GM18909 (cell line): ENCODE results near the gene ZMIZ1.

Source experiments
- ATAC-seq: cut with Tn5 transposase; IDR thresholded peaks from one replicate; pipeline ENCODE4 v1.9.1; 2021; ENCODE audit warnings: mild to moderate bottlenecking; ENCODE audit not compliant: unreplicated experiment, poor library complexity

ZMIZ1 gene

DNA sequence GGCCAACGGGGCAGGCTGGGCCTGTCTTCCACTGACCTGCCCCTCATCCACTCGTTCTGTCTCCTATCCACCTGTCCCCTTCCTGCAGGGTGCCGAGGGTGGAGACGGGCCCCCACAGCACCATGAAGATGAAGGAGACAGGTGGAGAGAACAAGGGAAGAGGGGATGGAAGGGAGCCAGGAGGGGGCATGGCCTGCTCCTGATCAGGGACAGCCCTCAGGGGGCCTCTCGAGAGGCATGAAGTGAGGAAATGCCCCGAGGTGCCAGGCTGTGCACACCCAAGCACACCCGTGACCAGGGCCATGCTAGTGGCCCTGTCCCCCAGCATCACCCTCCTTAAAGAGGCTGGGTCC is 111.2 kb downstream of the ZMIZ1 start:
- ATAC-seq = no peak

DNA sequence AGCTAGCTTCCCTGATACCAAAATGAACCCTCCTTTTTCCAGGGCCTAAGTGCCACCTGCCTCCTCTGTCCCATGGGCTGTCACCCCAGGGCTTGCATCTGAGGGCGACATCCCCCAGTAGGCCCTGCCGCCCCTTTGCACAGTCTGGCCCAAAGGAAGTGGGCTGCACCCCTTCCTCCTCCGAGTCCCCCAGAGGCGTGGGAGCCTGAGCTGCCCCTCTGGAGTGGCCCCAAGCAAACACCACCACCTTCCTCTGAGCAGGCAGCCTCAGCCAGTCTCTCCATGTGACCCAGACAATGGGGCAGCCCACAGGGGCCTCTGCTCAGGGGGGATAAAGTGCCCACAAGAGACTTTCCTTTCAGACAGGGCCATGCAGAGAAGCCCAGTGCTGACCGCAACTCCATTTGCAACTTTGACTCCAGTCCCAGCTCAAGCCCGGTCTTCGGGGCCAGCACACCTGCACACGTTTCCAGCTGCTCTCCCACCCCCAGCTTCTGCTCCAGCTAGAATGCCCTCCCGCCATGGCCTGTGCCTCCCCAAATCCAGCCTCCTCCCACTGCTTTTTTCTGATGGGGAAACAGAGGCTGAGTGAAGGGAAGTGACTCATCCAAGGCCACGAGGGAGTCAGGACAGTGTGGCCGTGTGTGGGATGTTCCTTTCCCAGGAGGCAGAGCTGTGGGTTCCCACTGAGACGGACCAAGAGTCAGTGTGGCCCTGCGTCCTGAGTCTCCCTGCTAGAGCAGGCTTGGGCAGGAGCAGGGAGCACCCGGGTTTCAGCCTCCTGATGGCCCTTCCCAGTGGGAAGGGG is 111.9 kb downstream of the ZMIZ1 start:
- no peak for ATAC-seq

DNA sequence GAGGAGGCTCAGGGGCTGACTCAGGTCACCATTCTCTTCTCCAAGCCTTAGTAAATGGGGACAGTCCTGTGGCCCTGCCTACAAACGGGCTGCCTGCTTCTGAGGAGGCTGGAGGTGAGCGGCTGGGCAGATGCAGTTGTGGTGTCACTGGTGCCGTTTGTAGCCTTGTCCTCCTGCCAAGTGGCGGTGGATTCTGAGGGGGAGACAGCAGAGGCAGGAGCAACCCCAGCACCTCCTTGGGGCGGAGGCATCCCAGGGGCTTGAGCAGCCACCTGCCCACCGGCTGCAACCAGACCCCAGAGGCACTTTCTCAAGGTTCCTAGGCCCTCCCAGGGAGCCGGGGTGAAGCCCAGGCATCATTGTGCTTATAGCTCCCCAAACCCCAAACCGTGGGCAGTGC is 112.5 kb downstream of the ZMIZ1 start:
- ATAC-seq = no peak

DNA sequence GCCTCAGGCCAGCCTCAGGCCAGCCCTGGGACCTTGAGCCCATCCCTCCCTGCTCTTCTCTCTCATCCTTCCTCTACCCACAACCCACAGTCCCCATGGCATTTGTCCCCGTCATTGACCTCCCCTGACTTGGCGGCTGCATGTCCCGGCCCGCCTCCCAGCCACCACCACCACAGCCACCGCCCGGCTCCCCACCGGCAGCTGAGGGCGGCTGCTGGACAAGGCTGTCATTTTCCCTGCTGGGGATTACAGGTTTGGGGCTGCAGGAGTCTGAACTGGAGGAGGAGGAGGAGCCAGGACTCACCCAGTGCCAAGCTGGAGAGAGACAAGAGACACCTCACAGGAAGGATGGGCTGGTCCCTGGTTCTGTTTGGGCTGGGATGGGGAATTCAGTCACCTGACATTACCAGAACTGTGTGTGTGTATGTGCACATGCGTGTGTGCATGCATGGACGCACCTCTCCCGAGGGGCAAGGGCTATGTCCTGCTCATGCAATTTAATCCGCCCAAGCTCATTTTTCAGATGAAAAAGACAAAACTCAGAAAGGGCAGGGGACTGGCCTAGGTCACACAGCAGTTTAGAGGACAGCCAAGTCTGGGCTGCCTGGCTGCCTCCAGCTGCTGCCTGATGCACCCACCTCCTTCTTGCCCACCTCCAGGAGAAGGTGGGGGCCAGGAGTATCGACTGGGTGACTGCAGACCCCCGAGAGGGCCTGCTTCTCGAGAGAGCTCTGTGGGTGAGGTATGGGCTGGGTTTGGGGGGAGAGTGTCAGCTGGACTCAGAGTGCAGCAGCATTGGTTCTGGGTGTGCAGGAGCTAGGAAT is 113.1 kb downstream of the ZMIZ1 start:
- no peak for ATAC-seq

DNA sequence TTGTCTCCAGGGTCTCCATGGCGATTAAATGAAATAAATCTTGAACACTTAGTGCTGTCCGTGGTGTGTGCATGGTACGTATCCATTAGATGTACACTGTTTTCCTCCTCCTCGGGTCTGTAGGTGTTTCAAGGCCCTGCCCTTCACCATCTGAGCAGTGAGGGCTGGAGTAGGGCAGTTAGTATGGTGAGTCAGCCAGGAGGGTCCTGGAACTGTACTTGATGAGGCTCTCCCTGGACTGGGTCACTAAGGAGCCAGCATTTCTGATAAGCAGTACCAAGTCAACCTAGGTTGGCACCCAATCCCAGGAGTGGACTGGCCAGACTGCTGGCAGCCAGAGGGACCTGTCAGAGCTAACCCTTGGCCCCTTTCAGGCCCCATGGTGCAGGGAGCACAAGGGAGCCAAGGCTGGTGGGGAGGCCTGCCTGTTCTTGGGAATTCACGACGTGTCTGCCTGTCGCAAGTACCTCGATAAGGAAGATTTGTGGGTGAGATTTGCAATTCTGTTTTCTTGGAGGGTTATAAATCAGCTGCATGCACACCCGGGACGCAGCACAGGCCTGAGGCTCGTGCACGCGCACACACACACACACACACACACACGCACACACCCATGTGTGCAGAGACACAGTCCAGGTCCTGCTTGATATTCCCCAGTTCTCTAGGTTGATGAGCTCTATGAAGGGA is 114.2 kb downstream of the ZMIZ1 start:
- no peak for ATAC-seq

DNA sequence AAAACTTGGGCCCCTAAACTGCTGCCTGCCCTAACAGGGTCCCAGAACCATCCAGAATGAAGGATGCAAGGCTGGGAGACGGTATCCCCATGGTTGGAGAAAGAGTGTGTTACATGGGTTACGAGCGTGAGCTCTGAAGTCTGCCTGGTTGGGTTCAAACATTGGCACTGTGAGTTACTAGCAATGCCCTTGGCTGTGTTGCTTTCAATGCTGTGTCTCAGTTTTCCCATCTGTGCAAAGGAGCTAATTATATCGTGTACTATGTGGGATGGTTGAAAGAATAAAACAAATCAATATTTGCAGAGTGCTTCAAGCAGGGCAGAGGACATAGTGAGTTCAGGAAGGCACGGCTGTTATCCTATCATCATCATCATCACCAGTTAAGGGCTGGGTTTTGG is 114.7 kb downstream of the ZMIZ1 start:
- no peak for ATAC-seq

DNA sequence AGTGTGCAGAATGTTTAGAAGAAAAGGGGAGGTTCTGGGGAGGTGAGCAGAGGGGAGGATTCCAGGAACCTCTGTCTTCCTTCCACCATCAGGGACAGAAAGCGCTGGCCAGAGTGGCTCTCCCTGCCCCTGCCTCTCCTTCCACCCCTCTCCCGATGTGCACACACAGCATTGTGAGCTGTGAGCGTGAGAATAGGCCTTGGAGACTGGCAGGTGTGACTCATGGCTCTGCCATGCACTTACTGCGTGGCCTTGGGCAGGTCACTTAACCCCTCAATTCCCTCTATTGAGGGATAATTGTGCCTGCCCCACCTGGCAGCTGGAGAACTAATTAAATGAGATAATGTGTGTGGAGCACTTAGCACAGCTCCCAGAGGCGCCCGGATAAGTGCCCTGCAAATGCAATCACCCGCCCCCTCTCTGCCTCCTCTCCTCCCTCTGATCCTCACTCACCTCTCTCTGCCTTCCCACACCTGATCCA is 115.4 kb downstream of the ZMIZ1 start:
- ATAC-seq = no peak

DNA sequence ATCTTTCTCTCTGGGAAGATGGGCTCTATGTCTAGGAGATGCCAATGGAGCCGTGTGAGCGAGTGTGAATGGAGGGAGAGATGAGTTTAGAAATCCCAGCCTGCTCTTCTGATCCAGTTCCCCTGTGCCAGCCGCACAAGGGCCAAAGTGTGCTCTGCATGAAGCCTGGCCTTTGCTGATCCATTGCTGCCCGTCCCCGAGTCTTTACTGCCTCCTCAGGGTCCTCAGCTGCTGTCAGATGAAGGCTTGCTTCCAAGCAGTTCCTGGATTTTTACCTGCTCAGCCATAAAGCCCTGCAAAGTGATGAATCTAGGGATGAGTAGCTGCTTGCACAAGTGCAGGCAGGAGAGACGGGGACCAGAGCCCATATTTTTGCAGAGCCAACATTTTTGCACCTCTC is 115.9 kb downstream of the ZMIZ1 start:
- ATAC-seq = no peak

DNA sequence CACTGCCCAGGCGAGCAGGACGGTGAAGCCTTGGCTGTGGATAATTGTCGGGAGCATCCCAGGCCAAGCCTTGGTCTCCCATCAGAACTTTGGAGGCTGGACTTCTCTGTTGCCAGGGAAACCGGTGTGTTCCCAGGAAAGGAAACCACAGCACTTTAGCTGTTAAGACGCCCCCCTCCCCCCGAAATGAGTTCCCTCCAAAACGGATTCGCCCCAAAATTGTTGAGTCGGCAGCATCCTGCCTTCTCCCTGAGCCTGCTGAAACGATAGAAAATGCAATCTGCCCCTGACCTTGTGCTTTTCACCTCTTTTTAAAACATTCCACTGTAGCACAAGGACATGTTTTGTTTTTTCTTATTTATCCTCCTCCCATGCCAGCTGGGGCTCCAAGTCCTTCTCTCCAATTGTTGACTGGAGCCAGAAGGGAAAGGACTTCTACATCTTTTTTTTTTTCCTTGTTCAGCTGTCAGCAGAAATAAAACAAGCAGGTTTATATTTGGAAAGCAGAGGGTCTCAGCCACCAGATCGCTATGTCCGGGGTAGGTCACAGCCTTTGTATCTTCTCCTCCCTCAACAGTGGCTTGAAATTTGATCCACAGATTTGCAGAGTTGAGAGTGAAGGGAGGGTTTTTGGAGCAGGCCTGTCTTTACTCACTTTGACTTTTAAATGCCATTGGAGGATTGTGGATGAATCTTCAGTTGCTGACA is 116.5 kb downstream of the ZMIZ1 start:
- ATAC-seq = no peak

DNA sequence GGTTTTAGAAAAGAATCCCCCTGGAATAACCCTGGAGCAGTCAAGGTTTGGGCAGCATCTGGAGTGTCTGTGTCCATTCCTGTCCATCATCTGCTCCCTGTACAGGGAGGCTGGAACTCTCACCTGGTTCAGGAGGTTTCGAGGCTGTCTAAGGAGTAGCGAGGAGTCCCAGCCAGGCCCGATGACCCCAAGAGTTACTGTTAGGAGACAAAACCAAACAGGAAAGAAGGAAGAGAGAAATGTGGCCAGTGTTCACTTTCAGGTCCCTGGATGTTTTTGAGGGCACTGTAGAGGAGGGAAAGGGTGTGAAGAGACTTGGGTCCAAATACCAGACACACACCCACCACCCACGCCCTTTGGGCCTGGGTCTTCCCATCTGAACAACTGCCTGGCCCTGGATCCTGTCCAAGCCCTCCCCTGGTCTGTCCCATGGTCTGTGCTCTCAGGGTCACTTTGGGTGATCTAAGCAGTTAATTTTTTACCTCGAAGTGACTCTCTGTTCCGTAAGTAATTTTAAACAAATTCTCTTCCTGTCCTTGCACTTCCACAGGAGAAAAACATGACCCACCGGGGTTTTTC is 117.1 kb downstream of the ZMIZ1 start:
- ATAC-seq = no peak

DNA sequence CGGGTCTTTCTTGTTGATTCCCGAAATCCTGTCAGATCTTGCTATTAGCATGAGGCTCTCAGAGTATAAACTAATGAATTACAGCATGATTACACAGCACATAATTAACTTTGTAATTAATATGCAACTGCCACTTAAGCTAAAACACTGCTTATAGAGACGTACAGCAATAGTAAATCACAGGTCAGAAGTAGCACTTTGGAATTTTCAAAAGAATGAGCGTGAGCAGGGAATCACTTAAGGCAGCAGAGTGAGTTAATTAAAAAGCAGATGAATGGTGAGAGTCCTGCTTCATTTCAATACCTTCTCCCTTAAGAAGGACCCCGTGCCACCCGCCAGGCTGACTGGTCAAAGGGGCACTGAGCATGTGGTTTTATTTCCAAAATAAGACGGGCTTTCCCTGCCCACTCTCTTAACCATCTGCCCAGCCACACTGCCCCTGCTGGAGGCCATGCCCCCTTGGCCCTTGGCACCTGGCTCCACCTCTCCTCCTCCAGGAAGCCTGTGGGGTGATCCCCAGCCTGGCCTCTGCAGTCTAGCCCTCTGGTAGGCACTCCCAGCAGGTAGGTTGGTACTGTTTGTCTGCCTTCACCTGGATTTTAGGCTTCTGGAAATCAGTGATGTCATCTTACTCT is 117.8 kb downstream of the ZMIZ1 start:
- ATAC-seq = no peak

DNA sequence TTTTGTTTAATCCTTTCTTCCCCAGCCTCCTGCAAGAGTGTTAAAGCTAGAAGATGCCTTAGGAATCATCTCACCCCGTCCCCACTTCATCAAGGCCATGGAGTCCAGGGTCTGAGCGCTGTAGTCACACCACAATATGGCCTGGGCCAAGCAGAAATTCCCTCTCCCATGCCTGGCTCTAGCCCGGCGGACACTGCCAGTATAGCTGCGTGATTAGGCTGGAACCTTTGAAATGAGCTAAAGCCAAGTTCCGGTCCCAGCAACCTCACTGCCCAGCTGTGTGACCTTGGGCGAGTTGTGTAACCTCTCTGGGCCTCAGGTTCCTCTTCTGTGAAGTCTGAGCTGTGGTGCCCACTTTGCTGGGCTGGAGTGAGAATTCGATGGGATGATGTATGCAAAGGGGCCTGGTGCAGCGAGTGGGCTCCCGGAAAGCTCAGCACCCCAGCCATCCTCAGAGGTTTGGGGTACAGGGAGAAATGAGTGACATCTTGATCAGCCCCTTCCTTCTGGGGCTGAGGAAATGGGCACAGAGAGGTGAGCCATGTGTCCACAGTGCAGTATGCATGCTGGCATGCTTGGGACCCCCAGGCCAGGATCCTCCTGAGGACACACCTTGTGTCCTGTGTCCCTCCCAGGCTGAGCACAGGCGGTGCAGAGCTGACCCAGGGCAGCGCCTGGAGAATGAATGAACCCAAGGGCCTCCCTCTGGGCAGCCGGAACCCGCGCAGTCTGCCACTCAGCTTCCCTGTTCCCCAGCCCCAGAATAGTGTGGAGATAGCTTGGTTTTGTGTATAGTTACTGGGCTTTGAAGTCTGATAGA is 118.6 kb downstream of the ZMIZ1 start:
- no peak for ATAC-seq

DNA sequence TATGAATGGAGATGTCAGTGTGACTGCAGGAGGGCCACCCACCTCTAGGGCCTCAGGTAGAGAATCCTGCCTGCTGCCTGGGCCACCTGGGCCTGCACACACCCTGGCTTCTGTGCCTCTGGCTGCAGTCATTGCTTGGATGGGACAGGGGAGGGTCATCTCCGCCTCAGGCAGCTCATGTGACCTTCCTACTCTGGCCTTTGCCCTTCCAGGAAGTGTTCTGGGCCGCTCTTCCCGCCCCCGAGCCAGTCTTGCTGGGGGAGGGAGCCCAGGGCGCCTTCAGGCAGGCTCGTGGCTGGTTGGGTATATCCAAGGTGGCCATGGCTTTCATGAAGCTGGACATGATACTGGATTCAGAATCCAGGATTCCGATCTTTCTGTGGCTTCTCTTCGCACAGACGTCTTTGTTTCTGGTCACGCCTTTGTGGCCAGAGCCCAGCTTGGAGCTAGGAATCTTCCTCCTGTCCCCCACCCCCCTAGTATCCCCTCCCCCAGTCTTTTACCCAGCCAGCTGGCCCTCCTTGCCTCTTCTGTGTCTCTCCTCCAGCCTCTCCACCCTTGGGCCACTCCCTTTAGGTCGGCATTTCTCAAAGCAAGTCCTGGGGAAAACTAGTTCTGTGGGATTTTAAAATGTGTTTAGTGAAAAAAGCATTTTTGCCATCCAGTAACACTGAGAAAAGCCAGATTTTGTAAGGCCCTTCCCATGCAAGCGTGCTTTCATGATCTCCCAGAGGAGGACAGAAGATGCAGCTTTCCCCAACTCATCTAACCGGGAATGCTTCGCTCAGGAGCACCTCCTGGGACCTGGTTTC is 119.6 kb downstream of the ZMIZ1 start:
- ATAC-seq = no peak

DNA sequence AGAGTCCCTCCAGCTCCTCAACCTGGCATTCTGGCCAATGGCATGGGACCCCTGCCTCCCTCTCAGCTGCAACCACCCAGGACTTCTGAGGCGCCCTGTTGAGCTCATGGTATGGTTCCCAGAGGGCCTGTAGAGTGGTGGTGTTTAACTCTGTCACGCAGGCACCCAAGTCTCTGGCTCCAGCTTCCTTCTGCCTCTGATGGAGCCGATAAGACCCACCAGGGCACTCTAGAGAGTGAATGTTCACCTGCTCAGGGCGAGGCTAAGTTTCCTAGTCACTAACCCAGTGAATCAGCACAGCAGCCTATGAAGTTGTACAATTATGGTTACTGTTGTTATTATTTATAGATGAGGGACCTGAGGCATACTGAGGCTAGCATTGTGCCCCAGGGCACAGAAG is 120.4 kb downstream of the ZMIZ1 start:
- no peak for ATAC-seq

DNA sequence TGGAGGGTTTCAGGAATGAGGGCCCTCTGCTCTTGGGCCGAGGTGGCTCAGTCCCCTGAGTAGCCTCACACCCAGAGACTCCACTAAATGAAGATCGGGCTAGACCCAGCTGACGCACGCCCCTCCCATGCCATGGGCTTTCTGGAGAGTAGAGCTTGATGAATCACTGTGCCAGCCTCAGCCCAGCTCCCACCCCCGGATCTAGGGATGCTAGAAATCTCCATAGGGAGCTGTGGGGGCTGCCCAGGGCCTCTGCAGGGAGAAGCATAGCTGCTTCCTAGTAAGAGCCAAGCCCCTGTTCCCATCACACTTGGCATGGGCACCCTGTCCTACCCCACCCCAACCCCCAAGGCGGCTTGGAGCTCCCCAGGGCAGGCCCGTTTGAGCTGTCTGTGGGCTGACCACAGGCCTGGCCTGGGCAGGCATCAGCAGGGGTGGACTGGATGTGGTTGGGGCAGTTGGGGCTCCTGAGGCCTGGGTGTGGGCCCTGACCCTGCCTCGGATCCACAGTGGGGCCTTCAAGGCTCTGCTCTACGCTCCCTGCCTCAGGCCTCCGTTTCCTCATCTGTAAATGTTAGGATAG is 121.2 kb downstream of the ZMIZ1 start:
- ATAC-seq = no peak

DNA sequence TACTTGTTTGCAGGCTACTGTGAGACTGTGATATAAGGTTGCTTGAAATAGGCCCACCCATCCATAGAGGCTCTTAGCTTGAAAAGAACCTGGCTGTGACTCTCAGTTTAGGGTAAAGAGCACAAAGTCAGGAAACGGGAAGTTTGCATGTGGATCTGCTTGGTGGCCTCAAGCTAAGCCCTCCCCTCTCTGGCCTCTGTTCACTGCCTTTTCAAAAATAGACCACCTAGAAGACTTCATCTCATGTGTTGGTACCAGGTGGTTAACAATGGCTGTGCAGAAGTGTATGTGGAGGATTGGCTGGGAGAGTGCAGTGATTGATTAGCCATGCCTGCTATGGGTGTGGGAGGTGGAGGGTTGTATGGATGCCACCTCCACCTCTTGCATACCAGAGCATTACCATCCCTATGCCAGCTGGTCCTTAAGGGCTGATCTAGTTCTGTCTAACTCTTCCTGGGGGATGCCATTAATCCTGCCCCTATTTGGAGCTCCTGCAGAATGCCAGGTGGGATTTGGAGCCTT is 122.0 kb downstream of the ZMIZ1 start:
- no peak for ATAC-seq

DNA sequence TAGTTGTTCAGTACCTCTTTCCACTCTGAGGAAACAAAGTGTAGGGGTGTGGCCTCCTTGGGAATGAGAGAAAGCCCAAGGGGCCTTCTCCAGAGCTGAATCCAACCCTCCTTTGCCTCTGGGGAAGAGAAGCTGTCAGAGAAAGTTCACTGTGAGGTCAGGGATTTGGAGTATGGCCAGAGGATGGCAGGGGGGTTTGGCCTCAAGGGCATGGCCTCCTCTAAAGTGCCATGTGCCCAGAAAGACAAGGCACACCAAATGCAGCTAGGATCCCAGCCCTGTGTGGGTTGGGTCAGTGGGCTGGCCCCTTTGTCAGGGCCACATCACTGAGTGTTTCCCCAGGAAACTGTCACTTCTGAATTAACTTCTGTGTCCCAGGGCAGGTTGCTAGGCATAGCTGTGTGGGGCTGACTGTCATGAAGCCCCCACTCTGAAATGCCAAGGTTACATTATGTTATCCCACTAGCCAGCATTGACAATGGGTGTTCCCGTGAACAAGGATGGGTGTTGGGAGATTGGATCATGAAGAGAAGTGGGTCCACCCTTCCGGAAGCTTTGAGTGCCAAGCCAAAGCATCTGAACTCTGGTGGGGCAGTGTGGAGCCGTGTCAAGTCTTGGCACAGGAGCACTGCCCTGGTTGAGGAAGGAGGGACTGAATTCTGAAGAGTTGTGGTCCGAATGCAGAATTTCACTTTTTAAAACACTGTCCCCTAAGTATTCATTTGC is 123.3 kb downstream of the ZMIZ1 start:
- no peak for ATAC-seq
